CD4-positive, alpha-beta T cell treated with Interleukin-4 for 1 hour (primary cell): Measurements from ENCODE around the gene TTF2.
"Not testable (repeated sequence)": the region's sequence is repeated elsewhere in the genome, so short reads cannot be mapped to it uniquely, and the experiment has no call there.

Source experiments
- DNase-seq, 2 donors: peaks; one replicate each; pipeline ENCODE4 v3.0.0-alpha.2; 2020 to 2022

The TTF2 gene

DNA sequence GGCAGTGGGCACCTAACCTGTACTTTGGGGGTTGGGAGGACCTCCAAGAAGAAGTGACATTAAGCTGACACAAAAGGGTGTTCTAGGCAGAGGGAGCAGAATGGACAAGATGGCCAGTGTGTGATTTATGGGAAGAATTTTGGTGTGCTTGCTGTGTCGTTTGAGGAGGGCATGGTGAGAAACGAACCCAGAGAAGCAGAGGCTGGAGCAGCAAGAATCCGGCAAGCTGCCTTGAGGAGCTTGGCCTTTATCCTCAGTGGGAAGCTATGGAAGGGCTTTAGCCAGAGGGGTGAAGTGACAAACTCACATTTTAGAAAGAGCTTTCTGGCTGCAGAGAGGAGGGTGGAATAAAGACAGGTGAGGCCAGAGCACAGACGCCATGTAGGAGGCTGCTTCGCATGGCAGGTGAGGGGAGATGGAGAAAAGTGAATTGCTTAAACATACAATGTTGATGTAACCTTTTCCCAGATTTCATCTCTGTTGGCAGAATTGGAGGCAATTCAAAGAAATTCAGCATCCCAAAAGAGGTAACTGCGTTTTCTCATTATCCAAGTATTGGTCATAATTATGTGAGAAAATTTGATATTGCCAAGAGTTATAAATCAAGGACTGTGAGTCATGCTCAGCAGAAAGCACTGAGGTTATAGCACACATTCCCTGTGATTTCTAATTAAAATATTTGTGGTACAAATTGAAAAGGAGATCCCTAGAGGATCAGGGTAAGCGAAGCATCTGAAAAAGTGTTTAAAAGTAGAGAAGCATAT, 34.9 kb downstream of the TTF2 start:
- no peak for DNase-seq

- no peak for DNase-seq
These were observed 36.9 kb downstream of the TTF2 start for GRCh38 chr1:117096951-117097408.

DNA sequence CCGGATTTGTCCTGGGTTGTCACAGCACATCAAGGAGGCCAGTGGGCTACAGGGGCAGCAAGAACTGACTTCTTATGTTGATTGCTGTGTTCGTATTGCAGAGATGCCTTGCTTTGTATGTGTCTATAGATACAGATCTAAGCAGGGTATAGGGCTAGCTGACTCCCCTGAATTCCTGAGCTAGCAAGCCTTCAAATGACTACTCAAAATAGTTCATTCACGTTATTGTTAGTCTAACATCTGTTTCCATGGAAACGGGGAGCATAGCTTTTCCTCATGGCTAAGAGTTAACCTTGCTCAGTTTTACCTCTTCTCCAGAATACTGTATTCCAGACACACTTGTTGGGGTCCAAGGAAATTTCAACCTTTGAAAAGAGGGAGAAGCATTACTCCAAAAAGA, 37.3 kb downstream of the TTF2 start:
- no peak for DNase-seq

DNA sequence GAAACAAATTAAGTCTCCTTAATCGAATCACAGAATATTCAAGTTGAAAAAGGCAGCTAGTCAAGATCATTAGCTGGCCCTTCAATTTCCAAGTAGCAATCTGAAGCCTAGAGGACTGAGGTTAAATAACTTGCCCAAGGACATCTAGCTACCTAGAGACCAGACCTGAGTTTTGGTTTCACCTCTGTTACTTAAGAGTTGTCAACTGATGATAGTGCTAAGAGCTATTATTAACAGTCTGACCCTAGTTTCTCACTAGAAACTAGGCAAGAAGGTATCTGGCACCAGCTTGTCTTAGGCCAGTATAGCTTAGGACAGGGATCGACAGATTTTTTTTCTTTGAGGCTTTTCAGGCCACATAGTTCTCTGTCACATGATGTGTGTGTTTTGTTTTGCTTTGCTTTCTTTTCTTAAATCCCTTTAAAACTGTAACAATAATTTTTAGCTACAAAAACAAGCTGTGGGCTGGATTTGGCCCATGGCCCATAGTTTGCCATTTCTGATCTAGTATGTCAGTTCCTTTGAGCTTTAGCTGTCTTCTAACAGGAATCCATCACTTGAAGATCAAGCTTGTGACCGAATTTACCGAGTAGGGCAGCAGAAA, 38.3 kb downstream of the TTF2 start:
- DNase-seq = no peak

DNA sequence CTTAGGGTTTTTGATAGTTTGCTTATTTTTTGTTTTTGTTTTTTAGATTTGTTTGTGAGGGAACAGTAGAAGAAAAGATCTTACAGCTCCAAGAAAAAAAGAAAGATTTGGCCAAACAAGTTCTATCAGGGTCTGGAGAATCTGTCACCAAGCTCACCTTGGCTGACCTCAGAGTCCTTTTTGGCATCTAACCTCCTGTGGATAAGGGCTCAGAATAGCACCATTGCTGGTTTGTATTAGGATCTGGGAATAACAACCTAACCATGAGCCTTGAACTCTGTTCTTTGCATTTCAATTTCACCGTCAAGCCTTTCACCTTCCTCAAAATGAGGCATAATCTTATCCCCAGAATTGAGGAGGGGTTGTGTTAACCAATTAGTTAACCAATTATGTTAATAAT, 41.2 kb downstream of the TTF2 start:
- DNase-seq = no peak

GRCh38 chr1:117101858-117102257, 41.7 kb downstream of the TTF2 start:
- DNase-seq = not testable (repeated sequence)

- DNase-seq = no peak
These were observed 44.9 kb downstream of the TTF2 start for GRCh38 chr1:117104986-117105385.

- no peak for DNase-seq
These were observed 45.6 kb downstream of the TTF2 start for GRCh38 chr1:117105722-117106121.

GRCh38 chr1:117106478-117106877, 46.4 kb downstream of the TTF2 start:
- DNase-seq = no peak

GRCh38 chr1:117107364-117107763, 47.2 kb downstream of the TTF2 start:
- no peak for DNase-seq

DNA sequence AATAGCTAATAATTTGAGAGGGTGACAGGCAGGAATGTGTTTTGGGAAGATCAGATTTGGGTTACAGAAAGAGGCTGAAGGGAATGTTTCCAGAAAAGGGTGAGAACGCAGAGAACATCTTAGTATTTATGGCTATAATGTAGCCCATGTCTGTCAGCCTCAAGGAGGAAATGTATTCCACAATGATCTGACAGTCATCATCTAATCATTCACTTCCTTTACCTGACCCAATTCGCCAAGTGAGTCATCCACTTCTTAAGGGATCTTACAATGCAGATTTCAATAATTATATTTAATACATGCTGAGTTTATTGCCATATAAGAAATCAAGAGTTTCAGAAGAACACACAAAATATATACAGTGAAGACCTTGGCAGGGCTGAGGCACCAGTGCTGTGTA, 50.6 kb downstream of the TTF2 start:
- DNase-seq = no peak

DNA sequence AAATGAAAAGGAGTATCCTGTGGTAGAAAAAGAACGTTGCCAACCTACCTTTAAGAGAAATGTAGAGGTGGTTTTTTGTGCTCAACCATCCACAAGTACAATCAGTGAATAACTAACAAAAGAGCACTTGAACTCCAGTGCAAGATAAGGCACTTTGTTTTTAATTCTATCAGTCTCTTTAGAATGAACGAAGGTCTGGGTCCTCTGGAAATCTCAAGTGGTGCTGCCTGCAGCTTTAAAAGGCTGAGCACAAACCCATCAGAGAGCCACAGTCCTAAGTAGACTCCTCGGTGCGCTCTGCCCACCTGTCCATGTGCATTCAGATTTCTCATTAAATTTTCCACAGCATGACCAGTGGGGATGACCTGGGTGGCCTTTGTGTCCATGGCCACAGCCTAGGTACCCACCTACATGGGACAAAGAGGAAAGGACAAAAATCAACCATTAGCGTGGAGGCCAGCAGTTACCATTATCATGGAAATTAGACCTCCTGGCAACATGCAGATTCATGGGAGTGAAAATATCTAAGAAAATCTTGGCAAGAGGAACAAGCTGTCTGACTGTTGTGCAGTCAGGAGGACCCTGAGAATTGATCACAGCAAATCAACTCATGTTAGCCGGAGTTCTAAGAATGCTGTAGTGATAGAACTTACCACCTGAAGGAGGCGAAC, 52.1 kb downstream of the TTF2 start:
- DNase-seq = no peak

DNA sequence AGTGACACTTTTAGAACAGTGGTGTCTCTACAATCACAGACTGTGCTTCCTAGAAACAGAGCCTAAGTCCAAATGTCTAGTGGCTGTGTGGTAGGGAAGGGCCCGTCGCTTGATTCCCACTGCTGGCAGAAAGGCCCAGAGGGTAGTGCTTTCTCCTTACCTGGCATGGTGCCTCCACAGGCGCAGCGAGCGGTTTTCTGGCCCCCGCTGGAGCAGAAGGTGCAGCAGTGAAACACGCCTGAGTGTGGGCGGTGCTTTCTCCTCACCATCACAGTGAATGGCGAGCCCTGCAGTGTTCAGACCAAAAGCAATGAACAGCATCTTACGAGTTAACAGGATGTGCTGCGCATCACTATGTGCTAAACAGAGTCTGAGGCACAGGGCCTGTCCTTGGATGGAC, 53.1 kb downstream of the TTF2 start:
- no peak for DNase-seq

- DNase-seq = no peak
These were observed 54.8 kb downstream of the TTF2 start for GRCh38 chr1:117114877-117115276.

GRCh38 chr1:117116090-117116783, 56.1 kb downstream of the TTF2 start:
- no peak for DNase-seq

DNA sequence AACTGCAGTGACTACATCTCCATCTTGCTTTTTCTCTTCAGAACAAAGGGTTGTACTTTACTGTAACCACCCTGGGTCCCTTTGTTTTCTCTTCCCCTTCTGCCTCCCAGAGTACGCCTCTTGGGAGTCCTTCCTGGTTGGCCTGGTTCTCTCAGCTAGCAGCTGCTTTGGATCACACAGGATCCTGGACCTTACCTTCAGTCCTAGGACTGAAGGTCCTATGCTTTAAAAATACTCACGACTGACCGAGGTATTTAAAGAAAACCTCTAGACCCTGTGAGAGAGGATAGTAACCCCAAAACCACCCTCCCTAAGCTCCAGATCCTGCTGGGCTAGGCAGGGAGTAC, 56.6 kb downstream of the TTF2 start:
- no peak for DNase-seq

DNA sequence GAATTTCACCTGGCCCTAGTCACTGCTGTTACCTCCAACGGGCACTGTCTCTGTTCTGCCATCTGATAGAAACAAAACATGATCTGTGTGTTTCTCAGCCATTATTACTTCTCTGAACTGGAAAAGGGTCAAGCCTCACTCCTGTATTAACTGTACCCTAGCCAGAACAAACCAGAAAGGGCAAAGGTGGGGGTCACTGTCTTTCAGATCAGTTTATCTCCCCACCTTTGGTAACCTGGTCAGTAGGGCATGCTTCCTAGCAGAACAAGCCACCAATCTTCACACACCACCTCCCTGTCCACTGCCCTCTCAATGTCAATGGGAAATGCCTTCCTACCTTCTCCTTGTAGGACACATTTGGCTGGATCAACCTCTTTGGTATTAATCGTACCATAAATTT, 57.6 kb downstream of the TTF2 start:
- no peak for DNase-seq

DNA sequence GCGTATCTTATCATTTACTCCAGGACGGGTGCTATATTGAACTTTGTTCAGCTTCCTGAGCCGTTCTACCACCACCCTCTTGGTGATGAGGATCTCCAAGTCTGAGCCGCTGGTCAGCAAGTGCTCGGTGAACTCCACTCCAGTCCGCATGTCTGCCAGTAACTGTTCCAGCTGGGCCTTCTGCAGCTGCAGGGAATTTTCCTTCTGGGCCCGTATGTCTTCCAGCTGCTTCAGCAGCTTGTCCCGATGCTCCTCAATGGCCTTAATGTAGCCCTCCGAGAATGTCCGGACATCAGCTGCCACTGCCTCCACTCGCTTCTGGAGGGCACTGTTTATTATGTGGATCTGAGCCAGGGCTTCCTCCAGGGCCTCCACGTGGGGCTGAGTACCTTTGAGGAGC, 58.0 kb downstream of the TTF2 start:
- no peak for DNase-seq

DNA sequence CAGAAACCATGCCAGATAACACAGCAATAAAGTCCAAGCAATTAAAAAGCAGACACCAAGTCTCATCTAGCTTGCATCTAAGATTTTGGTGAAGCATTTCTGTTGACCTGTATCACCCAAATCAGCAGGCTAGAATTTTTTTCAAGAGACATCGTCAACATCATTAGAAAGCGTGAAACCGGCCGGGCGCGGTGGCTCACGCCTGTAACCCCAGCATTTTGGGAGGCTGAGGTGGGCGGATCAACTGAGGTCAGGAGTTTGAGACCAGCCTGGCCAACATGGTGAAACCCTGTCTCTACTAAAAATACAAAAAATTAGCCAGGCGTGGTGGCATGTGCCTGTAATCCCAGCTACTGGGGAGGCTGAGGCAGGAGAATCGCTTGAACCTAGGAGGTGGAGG, 59.0 kb downstream of the TTF2 start:
- not testable (repeated sequence) for DNase-seq

DNA sequence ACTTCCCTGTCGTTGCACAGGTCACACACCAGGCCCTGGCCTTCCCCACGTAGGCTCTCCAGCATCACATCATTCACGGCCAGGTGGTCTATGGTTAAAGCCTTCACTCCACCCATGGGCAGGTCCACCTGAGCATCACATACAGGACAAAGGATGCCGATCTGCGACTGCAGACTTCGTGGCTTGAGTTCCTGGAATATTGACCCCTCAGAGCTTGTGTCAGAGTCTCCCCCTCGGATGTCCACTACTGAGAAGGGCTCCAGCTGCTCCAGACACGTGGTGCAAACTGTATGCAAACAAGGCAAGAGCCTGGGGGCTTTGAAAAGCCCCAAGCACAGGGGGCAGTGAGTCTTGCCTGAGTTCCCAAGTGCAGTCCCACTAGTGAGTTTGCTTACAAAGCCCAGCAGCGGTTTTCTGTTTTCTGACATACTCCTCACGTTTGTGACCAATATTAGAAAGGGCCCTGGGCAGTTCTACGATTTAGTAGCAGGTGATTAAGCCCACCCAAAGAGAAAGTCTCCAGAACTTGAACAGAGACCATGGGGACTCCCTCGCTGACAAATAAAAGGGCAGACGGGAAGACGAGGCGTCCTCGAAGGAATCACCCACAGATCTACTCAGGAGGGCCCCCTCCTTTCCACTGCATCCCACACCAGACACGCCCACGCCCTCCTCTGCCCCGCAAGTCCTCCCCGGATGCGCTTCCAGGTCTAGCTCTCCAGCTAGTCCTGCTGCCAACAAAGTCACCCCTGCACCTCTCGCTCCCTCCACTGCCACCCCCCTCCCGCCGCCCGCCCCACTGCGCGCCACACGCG, 60.9 kb downstream of the TTF2 start:
- DNase-seq = no peak

DNA sequence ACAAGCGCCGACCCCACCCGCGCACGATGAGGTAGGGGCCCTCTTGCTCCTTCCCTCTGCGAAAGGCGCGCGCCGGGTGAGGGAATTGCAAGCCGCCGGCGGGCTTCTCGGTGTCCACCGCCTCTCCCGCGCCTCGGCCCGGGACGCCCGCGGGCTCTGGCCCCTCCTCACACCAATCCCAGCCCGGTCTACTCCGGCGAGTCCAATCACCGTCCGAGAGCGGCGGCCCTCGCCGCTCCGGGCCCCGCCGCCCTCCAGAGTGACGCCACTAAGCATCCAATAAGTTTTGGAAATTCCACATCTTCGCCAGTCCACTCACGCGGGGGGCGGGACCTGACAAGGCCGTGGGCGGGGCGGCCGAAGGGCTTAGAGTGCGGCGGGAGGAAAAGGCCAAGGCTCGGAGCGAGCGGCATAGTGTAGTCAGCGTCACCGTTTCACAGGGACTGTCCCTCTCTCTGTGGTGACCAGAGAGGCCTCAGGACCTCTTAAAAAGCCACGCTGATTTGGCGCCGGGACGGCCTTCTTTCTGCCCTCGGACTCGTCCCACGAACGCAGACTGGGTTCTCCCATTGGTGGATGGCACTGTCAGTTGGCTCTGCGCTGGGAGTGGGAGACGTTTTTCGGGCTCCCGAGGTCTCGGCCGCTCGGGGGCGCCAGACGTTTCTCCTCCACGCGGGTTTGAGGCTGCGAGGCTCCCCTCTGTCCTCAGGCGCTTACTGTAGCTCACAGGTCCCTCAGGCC, 61.6 kb downstream of the TTF2 start, which contains the start of gene TRIM45:
TSS of gene TRIM45 (minus strand) at position 161 of the 741 bp plus-strand sequence. CDS start 548 bp downstream, outside the sequence.
- DNase-seq = peak; percentile 88 to 89
